Smooth muscle cell (in vitro differentiated cells): ENCODE data around the gene CFAP92. TPM values are rescaled to one million over a fixed set of nuclear protein-coding genes. Genes with fewer than 3 reads are reported as not detected.

Source experiments
- DNase-seq: peaks from one replicate; lab custom pipeline; 2025; ENCODE audit not compliant: unreplicated experiment; lab: John Stamatoyannopoulos, UW
- H2AFZ ChIP-seq: fragments of 200-600 bp; sonication (generic); 2 replicates; pipeline ENCODE4 v1.6.0; 2016; ENCODE audit warnings: antibody characterized with exemption, low read depth, mild to moderate bottlenecking
- H3F3A ChIP-seq: fragments of 200-600 bp; sonication (generic); 2 replicates; pipeline ENCODE4 v1.6.0; 2017; ENCODE audit warnings: antibody characterized with exemption, low read depth
- H3K27ac ChIP-seq: fragments of 200-600 bp; sonication (generic); 2 replicates; pipeline ENCODE4 v1.5.1; 2016; ENCODE audit warnings: low read depth, mild to moderate bottlenecking
- H3K27me3 ChIP-seq: fragments of 200-600 bp; sonication (generic); 2 replicates; pipeline ENCODE4 v1.6.1; 2016; ENCODE audit warnings: low read depth, mild to moderate bottlenecking
- H3K36me3 ChIP-seq: fragments of 200-600 bp; sonication (generic); 2 replicates; pipeline ENCODE4 v1.5.1; 2016; ENCODE audit warnings: low read depth
- H3K4me1 ChIP-seq: fragments of 200-600 bp; sonication (generic); 2 replicates; pipeline ENCODE4 v1.5.1; 2016; ENCODE audit warnings: low read depth
- H3K4me2 ChIP-seq: fragments of 200-600 bp; sonication (generic); 2 replicates; pipeline ENCODE4 v1.6.0; 2016; ENCODE audit warnings: mild to moderate bottlenecking
- H3K4me3 ChIP-seq: fragments of 200-600 bp; sonication (generic); 2 replicates; pipeline ENCODE4 v1.5.1; 2016; ENCODE audit warnings: mild to moderate bottlenecking
- H3K79me2 ChIP-seq: fragments of 200-600 bp; sonication (generic); 2 replicates; pipeline ENCODE4 v1.6.0; 2016; ENCODE audit warnings: low read depth, mild to moderate bottlenecking
- H3K9ac ChIP-seq: fragments of 200-600 bp; sonication (generic); 2 replicates; pipeline ENCODE4 v1.6.0; 2016; ENCODE audit warnings: low read depth
- H3K9me3 ChIP-seq: fragments of 200-600 bp; sonication (generic); replicated peaks from 2 replicates; pipeline ENCODE4 v1.5.1; 2016; ENCODE audit warnings: low read depth
- H4K20me1 ChIP-seq: fragments of 200-600 bp; sonication (generic); 2 replicates; pipeline ENCODE4 v1.6.0; 2016; ENCODE audit warnings: low read depth
- CTCF ChIP-seq: fragments of 200-600 bp; sonication (generic); IDR thresholded peaks from 2 replicates; pipeline ENCODE4 v1.5.1; 2017; ENCODE audit warnings: borderline replicate concordance, mild to moderate bottlenecking, antibody characterized with exemption; ENCODE audit not compliant: insufficient read depth, poor library complexity, severe bottlenecking
- WGBS: methylation state at CpG from one replicate; pipeline ENCODE4 v1.1.7; 2016; ENCODE audit warnings: low lambda C conversion rate; 5-methylcytosine and 5-hydroxymethylcytosine counted together
- polyA plus RNA-seq: library from polyadenylated mRNA; unstranded; fragments of >200 nt; fragmentation: Nextera tagmentation; extraction: Ambion mirVana; gene quantifications from 2 replicates; pipeline ENCODE4 v1.2.1, GENCODE V29; 2016
- total RNA-seq: library from RNA; depleted of rRNA; stranded (reverse); fragments of >200 nt; gene quantifications from 2 replicates; pipeline ENCODE4 v1.2.3, GENCODE V29; 2014

Gene CFAP92
- total and polyA plus RNA-seq, 2 experiments from 2014 or later, result 0.67 to 0.85 TPM

GRCh38 chr3:129026728-129027543 is 33.1 kb upstream of the CFAP92 start:
- H3K79me2 ChIP-seq, result no peaks in the 10 kb centered on the region
- WGBS, result 10% methylated on average over 48 of the region's 54 CpGs
- peak; percentile 32 for DNase-seq
- H3K4me1 ChIP-seq, result no peaks in the 10 kb centered on the region
- H2AFZ ChIP-seq, result peak overlapping the region; percentile 90
- no peaks in the 10 kb centered on the region for H4K20me1 ChIP-seq
- no peak overlapping the region for H3K27ac ChIP-seq
- H3K9me3 ChIP-seq, result no peaks in the 10 kb centered on the region
- TF ChIP-seq CTCF, result peak; percentile 50
- H3K9ac ChIP-seq, result no peak overlapping the region
- H3K4me3 ChIP-seq, result peak overlapping the region; percentile 47
- peak overlapping the region; percentile 87 for H3K4me2 ChIP-seq
- H3K36me3 ChIP-seq, result no peaks in the 10 kb centered on the region
- H3F3A ChIP-seq, result no peaks in the 10 kb centered on the region
- no peaks in the 10 kb centered on the region for H3K27me3 ChIP-seq

- no peak overlapping the region for H3K9ac ChIP-seq
Measured at GRCh38 chr3:129025691-129026435, 32.0 kb upstream of the CFAP92 start.

GRCh38 chr3:129025108-129025507 is 31.2 kb upstream of the CFAP92 start:
- Histone ChIP-seq H3K36me3 (no peaks in the 10 kb centered on the region), H3K4me2 (no peak overlapping the region), H3K79me2 (no peaks in the 10 kb centered on the region), H2AFZ (no peak overlapping the region), H3K4me3 (no peak overlapping the region), H3F3A (no peaks in the 10 kb centered on the region), H3K9ac (no peak overlapping the region), H4K20me1 (no peaks in the 10 kb centered on the region), H3K4me1 (no peaks in the 10 kb centered on the region), H3K27me3 (no peaks in the 10 kb centered on the region), H3K27ac (no peak overlapping the region), H3K9me3 (no peaks in the 10 kb centered on the region)
- DNase-seq, result no peak
- WGBS, result 92% methylated on average over 15 of the region's 15 CpGs
- no peak for TF ChIP-seq CTCF

More at GRCh38 chr3:129025691-129026435, 32.0 kb upstream of the CFAP92 start:
- 86% methylated on average over 8 of the region's 8 CpGs for WGBS
- Histone ChIP-seq H3F3A (no peaks in the 10 kb centered on the region), H2AFZ (no peak overlapping the region), H3K4me2 (no peak overlapping the region), H3K4me1 (no peaks in the 10 kb centered on the region), H3K36me3 (no peaks in the 10 kb centered on the region), H3K27me3 (no peaks in the 10 kb centered on the region), H3K4me3 (no peak overlapping the region), H4K20me1 (no peaks in the 10 kb centered on the region), H3K27ac (no peak overlapping the region), H3K9me3 (no peaks in the 10 kb centered on the region), H3K79me2 (no peaks in the 10 kb centered on the region)
- no peak for TF ChIP-seq CTCF
- DNase-seq, result no peak
